ENCODE results near the gene COQ3.
"Not testable (repeated sequence)": the region's sequence is repeated elsewhere in the genome, so short reads cannot be mapped to it uniquely, and the experiment has no call there.

COQ3 gene

GRCh38 chr6:99356641-99357040 is 37.4 kb downstream of the COQ3 start:
- in situ Hi-C loops (cut with MboI; ENCODE audit: low sequenced_read_pairs): no loop called here
- no peak overlapping the region for H3K4me3 ChIP-seq
- no peaks in the 10 kb centered on the region for H3K36me3 ChIP-seq (replicated peaks)
- H3K9me3 ChIP-seq: no peaks in the 10 kb centered on the region
- no peak for DNase-seq (ENCODE audit: low spot score in 2 of 2)
- H3K4me1 ChIP-seq: no peaks in the 10 kb centered on the region
- H3K27me3 ChIP-seq (ENCODE audit: low read depth): peaks cover 4% of the 10 kb centered on the region; the same call in 1 of the 2 replicates

- in situ Hi-C loops (cut with MboI; ENCODE audit: low sequenced_read_pairs): no loop called here
- no peaks in the 10 kb centered on the region for H3K9me3 ChIP-seq
- no peak overlapping the region for H3K4me3 ChIP-seq
- H3K27me3 ChIP-seq (ENCODE audit: low read depth): peaks cover 4% of the 10 kb centered on the region; the same call in 1 of the 2 replicates
- H3K4me1 ChIP-seq: peaks cover 4% of the 10 kb centered on the region
- no peaks in the 10 kb centered on the region for H3K36me3 ChIP-seq (replicated peaks)
- DNase-seq (ENCODE audit: low spot score in 2 of 2): no peak
These were observed 39.0 kb downstream of the COQ3 start for GRCh38 chr6:99354983-99355382.

DNA sequence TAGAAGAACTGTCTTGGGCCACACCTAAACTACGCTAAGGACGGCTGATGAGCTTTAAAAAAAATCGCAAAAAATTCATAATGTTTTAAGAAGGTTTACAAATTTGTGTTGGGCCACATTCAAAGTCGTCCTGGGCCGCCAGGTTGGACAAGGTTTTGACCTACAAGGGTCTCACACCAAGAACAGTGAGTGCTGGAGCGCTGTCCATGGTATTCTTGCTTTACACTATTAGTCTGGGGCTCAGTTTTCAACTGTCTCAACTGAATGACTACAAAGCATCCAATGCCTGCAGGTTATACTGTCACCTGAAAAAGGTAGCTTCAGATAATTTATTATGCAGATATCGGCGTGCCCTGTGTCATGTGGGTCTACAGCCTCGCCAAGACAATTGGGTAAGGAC is 40.9 kb downstream of the COQ3 start:
- in situ Hi-C loops (cut with MboI; ENCODE audit: low sequenced_read_pairs): no loop called here
- DNase-seq (ENCODE audit: low spot score in 2 of 2): peak in 1 of 2 experiments; percentile 34
- H3K4me3 ChIP-seq: no peak overlapping the region
- peaks cover 6% of the 10 kb centered on the region for H3K4me1 ChIP-seq
- no peaks in the 10 kb centered on the region for H3K9me3 ChIP-seq
- peaks cover 4% of the 10 kb centered on the region; the same call in 1 of the 2 replicates for H3K27me3 ChIP-seq (ENCODE audit: low read depth)
- no peaks in the 10 kb centered on the region for H3K36me3 ChIP-seq (replicated peaks)

GRCh38 chr6:99350573-99350972 is 43.4 kb downstream of the COQ3 start:
- DNase-seq (ENCODE audit: low spot score in 2 of 2): no peak
- Histone ChIP-seq H3K9me3 (no peaks in the 10 kb centered on the region), H3K27me3 (ENCODE audit: low read depth) (no peaks in the 10 kb centered on the region; the same call in 1 of the 2 replicates), H3K4me3 (no peak overlapping the region), H3K36me3 (replicated peaks) (no peaks in the 10 kb centered on the region), H3K4me1 (peaks cover 21% of the 10 kb centered on the region)
- in situ Hi-C loops (cut with MboI; ENCODE audit: low sequenced_read_pairs): no loop called here

- H3K27me3 ChIP-seq (ENCODE audit: low read depth): no peaks in the 10 kb centered on the region
- DNase-seq (ENCODE audit: low spot score in 2 of 2): peak; percentile 56 to 76
- peak within 1 kb of the TSS; percentile 54 for H3K4me3 ChIP-seq
- H3K36me3 ChIP-seq (replicated peaks): no peaks in the 10 kb centered on the region
- in situ Hi-C loops (cut with MboI; ENCODE audit: low sequenced_read_pairs): no loop called here
- H3K9me3 ChIP-seq: no peaks in the 10 kb centered on the region
- H3K4me1 ChIP-seq: peaks cover 33% of the 10 kb centered on the region
These were observed 44.5 kb downstream of the COQ3 start, which contains the start of gene FAXC for GRCh38 chr6:99349171-99350141. TSS of gene FAXC (minus strand) at chr6:99349674. CDS start at chr6:99349372, 302 bp downstream.

DNA sequence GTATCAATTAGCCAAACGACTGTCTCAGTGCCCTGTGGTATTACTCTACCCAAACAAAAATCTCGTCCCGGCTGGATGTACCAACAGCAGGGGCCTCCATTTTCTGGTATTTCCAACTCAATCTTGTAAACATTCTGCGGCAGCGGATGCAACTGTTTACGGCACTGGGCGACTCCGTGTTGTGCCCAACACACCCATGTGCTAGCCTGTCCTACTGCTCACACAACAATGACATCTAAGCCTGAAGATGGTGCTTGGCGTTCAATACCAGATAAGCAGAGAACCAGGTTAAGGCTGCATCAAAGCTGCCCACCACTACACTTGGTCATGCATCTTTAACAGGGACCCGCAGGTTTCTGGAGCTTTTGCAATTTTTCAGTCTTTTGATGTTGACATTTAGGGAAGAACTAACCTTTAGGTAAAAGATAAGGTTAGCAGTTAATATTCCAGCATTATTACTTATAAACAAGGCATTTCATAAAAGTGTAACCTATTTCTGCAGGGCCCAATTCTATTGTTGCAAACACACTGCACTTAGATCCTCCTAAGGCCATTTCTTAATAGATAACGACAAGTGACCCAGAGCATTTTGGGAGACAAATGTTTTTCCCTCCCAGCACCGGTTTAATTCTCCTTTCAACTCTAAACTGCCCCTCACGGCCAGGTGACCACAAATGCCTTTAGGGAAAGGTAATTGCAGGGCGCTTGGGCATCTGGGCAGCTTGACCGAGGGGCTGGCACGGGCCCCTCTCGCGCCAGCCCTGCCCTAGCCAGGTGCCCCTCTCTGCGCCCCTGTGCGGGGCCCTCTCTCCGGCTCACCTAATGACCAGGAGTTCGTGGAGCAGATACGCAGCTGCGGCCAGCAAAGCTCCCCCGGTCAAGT is 45.5 kb downstream of the COQ3 start:
- no peaks in the 10 kb centered on the region for H3K9me3 ChIP-seq
- H3K36me3 ChIP-seq (replicated peaks): no peaks in the 10 kb centered on the region
- H3K27me3 ChIP-seq (ENCODE audit: low read depth): no peaks in the 10 kb centered on the region
- peaks cover 41% of the 10 kb centered on the region for H3K4me1 ChIP-seq
- DNase-seq (ENCODE audit: low spot score in 2 of 2): peak; percentile 11 to 47
- H3K4me3 ChIP-seq: peak overlapping the region; percentile 54
- in situ Hi-C loops (cut with MboI; ENCODE audit: low sequenced_read_pairs): no loop called here

- DNase-seq (ENCODE audit: low spot score in 2 of 2): peak in 1 of 2 experiments; percentile 57
- Histone ChIP-seq H3K36me3 (replicated peaks) (no peaks in the 10 kb centered on the region; the same call in 1 of the 2 replicates), H3K27me3 (ENCODE audit: low read depth) (no peaks in the 10 kb centered on the region), H3K4me3 (peak overlapping the region; percentile 54), H3K4me1 (peaks cover 41% of the 10 kb centered on the region), H3K9me3 (no peaks in the 10 kb centered on the region)
- in situ Hi-C loops (cut with MboI; ENCODE audit: low sequenced_read_pairs): no loop called here
These were observed 46.2 kb downstream of the COQ3 start for GRCh38 chr6:99347804-99348203.

GRCh38 chr6:99346595-99346994 is 47.4 kb downstream of the COQ3 start:
- Histone ChIP-seq H3K4me3 (no peak overlapping the region), H3K36me3 (replicated peaks) (no peaks in the 10 kb centered on the region; the same call in 1 of the 2 replicates), H3K27me3 (ENCODE audit: low read depth) (no peaks in the 10 kb centered on the region), H3K4me1 (peaks cover 41% of the 10 kb centered on the region), H3K9me3 (no peaks in the 10 kb centered on the region)
- no peak for DNase-seq (ENCODE audit: low spot score in 2 of 2)
- in situ Hi-C loops (cut with MboI; ENCODE audit: low sequenced_read_pairs): no loop called here

- H3K4me1 ChIP-seq: peaks cover 39% of the 10 kb centered on the region
- in situ Hi-C loops (cut with MboI; ENCODE audit: low sequenced_read_pairs): no loop called here
- DNase-seq (ENCODE audit: low spot score in 2 of 2): no peak
- no peaks in the 10 kb centered on the region for H3K27me3 ChIP-seq (ENCODE audit: low read depth)
- no peaks in the 10 kb centered on the region; the same call in 1 of the 2 replicates for H3K36me3 ChIP-seq (replicated peaks)
- H3K9me3 ChIP-seq: no peaks in the 10 kb centered on the region
- no peak overlapping the region for H3K4me3 ChIP-seq
These were observed 48.8 kb downstream of the COQ3 start for GRCh38 chr6:99345164-99345563.

DNA sequence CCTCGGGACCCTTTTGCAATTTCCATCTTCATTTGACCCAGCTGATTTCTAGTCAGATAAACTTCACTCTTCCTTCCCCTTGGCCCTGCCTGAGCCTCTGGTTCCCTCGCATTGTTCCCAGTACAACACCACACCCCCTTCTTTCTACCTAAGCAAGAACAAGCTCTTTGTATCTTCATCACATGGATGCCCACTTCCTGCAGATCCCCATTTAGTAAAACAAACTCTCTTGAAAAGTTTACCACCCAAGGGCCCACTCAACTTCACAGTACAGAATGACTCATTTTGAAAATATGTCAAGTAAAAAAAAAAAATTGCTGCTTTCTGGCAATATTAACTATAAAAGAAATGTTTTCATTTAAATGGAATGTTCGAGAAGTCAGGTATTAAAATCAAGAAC is 49.7 kb downstream of the COQ3 start:
- H3K36me3 ChIP-seq (replicated peaks): no peaks in the 10 kb centered on the region; the same call in 1 of the 2 replicates
- peak; percentile 55 to 58 for DNase-seq (ENCODE audit: low spot score in 2 of 2)
- H3K9me3 ChIP-seq: no peaks in the 10 kb centered on the region
- in situ Hi-C loops (cut with MboI; ENCODE audit: low sequenced_read_pairs): no loop called here
- H3K4me3 ChIP-seq: no peak overlapping the region
- peaks cover 36% of the 10 kb centered on the region for H3K4me1 ChIP-seq
- no peaks in the 10 kb centered on the region for H3K27me3 ChIP-seq (ENCODE audit: low read depth)

DNA sequence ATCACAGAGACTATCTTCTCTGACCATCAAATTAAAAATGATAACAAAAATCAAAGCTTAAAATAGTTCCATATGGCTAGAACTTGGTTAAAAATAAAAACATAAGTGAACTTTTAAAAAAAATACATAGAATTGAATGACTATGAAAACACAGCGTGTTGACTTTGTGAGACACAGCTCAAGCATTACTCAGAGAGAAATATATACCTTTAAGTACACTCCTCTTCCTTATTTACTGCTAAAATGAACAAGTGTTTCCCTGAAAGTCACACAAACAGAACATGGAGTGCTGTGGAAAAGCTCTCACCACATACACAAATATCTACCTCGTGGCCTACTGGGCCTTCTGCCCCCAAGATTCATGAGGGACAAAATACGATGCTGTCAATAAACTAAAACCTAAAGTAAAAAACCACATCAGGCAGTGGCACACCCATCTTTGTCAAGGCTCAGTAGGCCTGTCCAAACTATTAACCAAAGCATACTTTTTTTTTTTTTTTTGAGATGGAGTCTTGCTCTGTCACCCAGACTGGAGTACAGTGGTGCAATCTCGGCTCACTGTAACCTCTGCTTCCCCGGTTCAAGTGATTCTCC is 52.0 kb downstream of the COQ3 start:
- in situ Hi-C loops (cut with MboI; ENCODE audit: low sequenced_read_pairs): no loop called here
- Histone ChIP-seq H3K9me3 (no peaks in the 10 kb centered on the region), H3K36me3 (replicated peaks) (no peaks in the 10 kb centered on the region; the same call in 1 of the 2 replicates), H3K27me3 (ENCODE audit: low read depth) (no peaks in the 10 kb centered on the region), H3K4me1 (peaks cover 30% of the 10 kb centered on the region), H3K4me3 (no peak overlapping the region)
- no peak for DNase-seq (ENCODE audit: low spot score in 2 of 2)

DNA sequence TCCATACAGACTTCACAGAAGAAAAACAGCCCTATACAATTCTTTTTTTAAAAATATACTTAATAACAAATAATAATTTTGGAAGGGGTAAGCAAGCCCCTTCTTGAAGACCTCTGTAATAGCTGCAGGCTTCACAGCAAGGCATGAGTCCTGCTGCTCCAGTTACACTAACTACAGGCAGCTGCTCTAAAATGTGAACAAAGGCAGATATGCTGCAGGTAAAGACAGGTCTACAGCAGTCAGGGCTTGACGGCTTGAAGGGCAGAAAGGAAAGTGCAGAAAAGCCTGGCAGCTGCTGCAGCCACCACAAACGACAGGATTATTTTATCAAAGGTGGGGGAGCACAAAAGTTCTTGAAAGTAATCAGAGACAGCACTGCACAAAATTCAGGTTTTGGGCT is 55.8 kb downstream of the COQ3 start:
- Histone ChIP-seq H3K27me3 (ENCODE audit: low read depth) (no peaks in the 10 kb centered on the region), H3K9me3 (no peaks in the 10 kb centered on the region), H3K4me1 (peaks cover 12% of the 10 kb centered on the region), H3K4me3 (no peak overlapping the region), H3K36me3 (replicated peaks) (no peaks in the 10 kb centered on the region; the same call in 1 of the 2 replicates)
- in situ Hi-C loops (cut with MboI; ENCODE audit: low sequenced_read_pairs): no loop called here
- no peak for DNase-seq (ENCODE audit: low spot score in 2 of 2)

GRCh38 chr6:99335298-99335697 is 58.7 kb downstream of the COQ3 start:
- H3K9me3 ChIP-seq; in situ Hi-C loops (cut with MboI; ENCODE audit: low sequenced_read_pairs); H3K27me3 ChIP-seq (ENCODE audit: low read depth); DNase-seq (ENCODE audit: low spot score in 2 of 2); H3K4me3 ChIP-seq; H3K36me3 ChIP-seq (replicated peaks): not testable (repeated sequence)
- peaks cover 20% of the 10 kb centered on the region for H3K4me1 ChIP-seq
